NCI-H2171 (cell line): ENCODE results near the gene YDJC.
"Not testable (repeated sequence)": the region's sequence is repeated elsewhere in the genome, so short reads cannot be mapped to it uniquely, and the experiment has no call there.

ENCODE experiments used
- DNase-seq: peaks from one replicate; lab custom pipeline; 2025; lab: John Stamatoyannopoulos, UW

The YDJC gene

DNA sequence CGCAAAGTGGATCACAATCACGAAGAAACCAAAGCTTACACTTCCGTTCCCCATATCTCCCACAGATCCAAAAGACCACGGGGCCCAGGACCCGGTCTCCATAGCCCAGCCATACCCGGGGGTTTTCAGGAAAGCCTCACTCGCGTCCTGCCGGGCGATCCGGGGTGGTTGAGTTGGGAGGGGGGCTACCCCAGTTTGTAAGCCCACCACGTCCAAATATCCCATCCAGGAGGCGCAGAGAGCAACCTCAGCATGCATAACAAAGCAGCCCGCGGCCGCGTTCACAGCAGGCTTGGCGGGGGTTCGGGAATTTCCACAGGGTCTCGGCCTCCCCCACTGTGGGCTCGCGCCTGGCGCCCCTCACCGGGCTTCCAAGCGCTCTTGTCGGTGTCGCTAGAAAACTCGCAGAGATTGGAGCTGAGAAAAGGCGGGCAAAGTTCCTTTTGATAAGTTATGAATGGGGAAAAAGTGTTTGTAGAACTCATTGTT, 21.7 kb upstream of the YDJC start:
- no peak for DNase-seq

DNA sequence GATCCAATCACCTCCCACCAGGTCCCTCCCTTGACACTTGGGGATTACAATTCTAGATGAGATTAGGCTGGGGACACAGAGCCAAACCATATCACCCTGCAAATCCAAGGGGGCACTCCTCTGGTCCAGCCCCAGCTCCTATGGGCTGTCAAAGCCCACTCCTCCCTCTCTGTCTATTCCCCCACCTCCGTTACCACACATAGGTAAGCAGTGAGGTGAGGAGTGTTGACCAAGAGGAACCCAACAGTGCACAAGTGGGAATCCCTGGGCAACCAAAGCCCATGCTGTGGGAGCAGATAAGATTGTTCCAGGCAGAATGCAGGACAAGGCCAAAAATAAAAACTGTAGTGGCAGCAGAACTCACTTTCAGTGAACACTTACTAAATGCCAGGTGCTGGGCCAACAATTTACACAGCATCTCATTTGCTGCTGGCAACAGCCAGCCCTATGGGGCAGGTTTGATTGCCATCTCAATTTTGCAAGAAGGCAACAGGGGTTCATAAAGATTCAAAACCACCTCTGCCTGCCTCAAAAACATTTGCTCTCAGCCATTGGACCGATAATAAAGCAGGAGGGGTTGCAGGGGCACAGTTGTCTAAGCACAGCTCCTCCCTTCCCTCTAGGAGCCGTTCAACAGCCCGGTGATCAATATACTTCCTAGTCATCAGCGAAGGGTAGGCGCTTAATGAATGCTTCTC, 21.1 kb upstream of the YDJC start:
- peak; percentile 37 for DNase-seq

GRCh38 chr22:21650280-21650679, 20.5 kb upstream of the YDJC start:
- DNase-seq, result no peak

GRCh38 chr22:21646608-21647590, 17.1 kb upstream of the YDJC start:
- DNase-seq, result peak; percentile 73

GRCh38 chr22:21645513-21645912, 15.7 kb upstream of the YDJC start:
- DNase-seq, result not testable (repeated sequence)

- DNase-seq, result no peak
These were observed 13.9 kb upstream of the YDJC start for GRCh38 chr22:21643533-21644357.

DNA sequence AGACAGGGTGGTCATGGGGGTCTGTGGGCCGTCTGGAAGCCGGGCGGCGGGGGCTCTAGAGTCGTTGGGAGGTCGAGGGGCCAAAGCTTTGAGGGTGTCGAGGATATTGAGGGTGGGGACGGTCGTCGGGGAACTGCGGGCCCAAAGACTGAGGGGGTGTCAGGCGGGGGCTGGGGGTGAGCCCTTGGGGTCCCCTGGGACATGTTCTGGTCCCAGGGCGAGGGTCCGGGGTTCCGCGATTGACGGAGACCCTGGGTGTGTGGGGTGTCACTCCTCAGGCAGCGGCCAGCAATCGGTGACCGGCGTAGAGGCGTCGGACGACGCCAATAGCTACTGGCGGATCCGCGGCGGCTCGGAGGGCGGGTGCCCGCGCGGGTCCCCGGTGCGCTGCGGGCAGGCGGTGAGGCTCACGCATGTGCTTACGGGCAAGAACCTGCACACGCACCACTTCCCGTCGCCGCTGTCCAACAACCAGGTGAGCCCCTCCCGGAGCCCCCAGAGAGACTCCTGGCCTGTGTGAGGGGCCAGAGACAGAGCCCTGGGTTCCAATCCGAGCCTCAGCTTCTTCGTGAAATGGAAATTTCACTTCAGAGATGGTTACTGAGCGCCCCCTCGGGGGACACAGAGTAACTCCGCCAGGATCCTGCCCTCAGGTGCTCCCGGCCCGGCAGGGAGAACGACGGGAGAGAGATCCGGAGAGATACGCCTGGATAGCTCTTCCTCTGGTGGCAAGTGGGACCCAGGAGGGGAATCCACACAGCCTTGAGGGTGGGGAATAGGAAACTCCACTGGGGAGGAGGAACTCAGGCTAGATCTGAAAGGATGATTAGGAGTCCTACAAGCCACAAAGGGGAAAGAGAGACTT, 13.0 kb upstream of the YDJC start:
- DNase-seq, result peak; percentile 80

DNA sequence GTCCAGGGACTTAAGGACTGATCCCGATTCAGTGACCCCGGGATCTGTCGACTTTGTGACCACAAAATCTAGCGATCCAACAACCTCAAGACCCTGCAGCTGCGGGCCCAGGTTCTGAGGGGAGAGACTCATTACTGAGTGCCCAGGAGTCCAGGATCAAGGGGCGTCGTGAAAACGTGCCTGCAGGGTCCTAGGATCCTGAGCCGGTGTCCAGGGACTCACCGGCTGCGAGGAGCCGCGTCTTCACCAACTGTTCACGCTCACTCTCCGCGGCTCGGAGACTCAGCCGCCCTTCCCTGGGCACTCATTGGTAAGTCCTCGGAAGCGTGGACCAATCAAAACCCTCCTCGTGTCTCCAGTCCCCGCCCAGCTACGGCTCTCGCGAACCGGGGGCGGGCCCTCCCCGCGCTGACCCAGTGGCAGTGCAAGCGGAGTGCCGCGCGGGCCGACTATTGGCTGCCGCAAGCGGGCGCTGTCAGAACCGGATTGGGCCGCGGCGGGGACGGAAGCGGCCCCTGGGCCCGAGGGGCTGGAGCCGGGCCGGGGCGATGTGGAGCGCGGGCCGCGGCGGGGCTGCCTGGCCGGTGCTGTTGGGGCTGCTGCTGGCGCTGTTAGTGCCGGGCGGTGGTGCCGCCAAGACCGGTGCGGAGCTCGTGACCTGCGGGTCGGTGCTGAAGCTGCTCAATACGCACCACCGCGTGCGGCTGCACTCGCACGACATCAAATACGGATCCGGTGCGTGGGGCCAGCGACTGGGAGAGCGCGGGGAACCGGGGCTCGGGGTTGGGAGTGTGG, 12.2 kb upstream of the YDJC start, which contains the start of gene SDF2L1:
SDF2L1 (plus strand) TSS at position 514 of the 795 bp plus-strand sequence; CDS start at position 549, 35 bp downstream.
- DNase-seq, result peak; percentile 97

GRCh38 chr22:21641417-21641788, 11.6 kb upstream of the YDJC start:
- DNase-seq, result no peak

- DNase-seq, result no peak
These were observed 11.0 kb upstream of the YDJC start for GRCh38 chr22:21640810-21641209.

- DNase-seq, result no peak
These were observed 9.5 kb upstream of the YDJC start for GRCh38 chr22:21639359-21639758.

DNA sequence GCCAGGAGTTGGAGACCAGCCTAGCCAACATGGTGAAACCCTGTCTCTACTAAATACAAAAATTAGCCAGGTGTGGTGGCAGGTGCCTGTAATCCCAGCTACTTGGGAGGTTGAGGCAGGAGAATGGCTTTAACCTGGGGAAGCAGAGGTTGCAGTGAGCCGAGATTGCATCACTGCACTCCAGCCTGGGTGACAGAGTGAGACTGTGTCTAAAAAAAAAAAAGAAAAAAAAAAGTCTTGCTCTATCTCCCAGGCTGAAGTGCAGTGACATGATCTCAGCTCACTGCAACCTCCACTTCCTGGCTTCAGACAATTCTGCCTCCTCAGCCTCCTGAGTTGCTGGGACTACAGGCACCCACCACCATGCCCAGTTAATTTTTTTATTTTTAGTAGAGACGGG, 7.6 kb upstream of the YDJC start:
- DNase-seq, result not testable (repeated sequence)

DNA sequence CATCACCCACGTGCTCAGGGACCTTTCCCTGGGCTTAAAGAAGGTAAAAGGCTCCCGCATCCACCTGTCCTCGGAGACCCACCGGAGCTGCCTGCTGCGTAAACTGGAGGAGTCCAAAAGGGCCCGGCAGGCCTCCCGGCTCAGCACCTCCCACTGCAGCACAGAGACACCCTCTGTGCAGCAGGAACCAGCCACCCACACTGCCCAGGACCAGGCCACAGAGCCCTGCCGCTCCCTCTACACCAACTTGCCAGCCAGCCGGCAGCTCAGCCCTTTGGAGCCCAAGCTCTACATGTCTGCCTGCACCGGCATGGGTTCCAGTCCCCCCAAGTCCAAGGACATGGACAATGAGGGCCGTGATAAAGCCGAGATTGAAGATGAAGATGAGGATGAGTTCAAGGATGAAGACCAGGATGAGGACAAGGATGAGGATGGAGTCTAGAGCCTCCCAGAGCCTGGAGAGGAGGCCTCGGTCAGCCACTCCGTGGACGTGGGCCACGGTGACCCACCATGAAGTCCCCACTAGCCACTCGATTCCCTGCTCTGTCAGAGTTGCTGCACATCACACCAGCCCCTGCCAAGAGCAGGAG, 6.9 kb upstream of the YDJC start:
- DNase-seq, result no peak

GRCh38 chr22:21635771-21636510, 6.1 kb upstream of the YDJC start:
- DNase-seq, result no peak

GRCh38 chr22:21634844-21635243, 5.0 kb upstream of the YDJC start:
- DNase-seq, result no peak

GRCh38 chr22:21634081-21634480, 4.3 kb upstream of the YDJC start:
- no peak for DNase-seq

GRCh38 chr22:21633481-21633880, 3.7 kb upstream of the YDJC start:
- no peak for DNase-seq

GRCh38 chr22:21632931-21633330, 3.1 kb upstream of the YDJC start:
- DNase-seq, result no peak
